Large intestine (tissue), 3 donors: ENCODE results near the gene TSSK6. TPM values are rescaled to one million over a fixed set of nuclear protein-coding genes. Genes with fewer than 3 reads are reported as not detected.

ENCODE experiments used
- DNase-seq, 2 donors: peaks; one replicate each; pipeline versions ENCODE4 v3.0.0 to v3.0.0-alpha.2; 2013
- H3K27ac ChIP-seq: one replicate; pipeline ENCODE4 v1.5.1; 2013; ENCODE audit warnings: low read length
- H3K27me3 ChIP-seq: 2 replicates; pipeline ENCODE4 v1.6.1; 2013; ENCODE audit warnings: low read length; ENCODE audit not compliant: control insufficient read depth, insufficient read depth
- H3K36me3 ChIP-seq: 2 replicates; pipeline ENCODE4 v1.6.1; 2013; ENCODE audit warnings: low read length; ENCODE audit not compliant: control insufficient read depth, insufficient read depth
- H3K4me1 ChIP-seq: one replicate; pipeline ENCODE4 v1.6.1; 2013; ENCODE audit warnings: low read length; ENCODE audit not compliant: control insufficient read depth, insufficient read depth
- H3K4me3 ChIP-seq: one replicate; pipeline ENCODE4 v1.5.1; 2013; ENCODE audit warnings: low read length
- H3K9me3 ChIP-seq: one replicate; pipeline ENCODE4 v1.6.1; 2013; ENCODE audit warnings: mild to moderate bottlenecking, low read depth, low read length, moderate library complexity; ENCODE audit not compliant: control insufficient read depth
- WGBS: methylation state at CpG from one replicate; pipeline ENCODE4 v1.1.5; 2013; ENCODE audit warnings: low lambda C conversion rate; ENCODE audit not compliant: insufficient coverage; 5-methylcytosine and 5-hydroxymethylcytosine counted together
- polyA plus RNA-seq: library from polyadenylated mRNA; unstranded; fragments of 120-200 nt; gene quantifications from one replicate; pipeline ENCODE4 v1.2.1, GENCODE V29; 2013

The TSSK6 gene
- polyA plus RNA-seq, 1 donor = 1.2 TPM

DNA sequence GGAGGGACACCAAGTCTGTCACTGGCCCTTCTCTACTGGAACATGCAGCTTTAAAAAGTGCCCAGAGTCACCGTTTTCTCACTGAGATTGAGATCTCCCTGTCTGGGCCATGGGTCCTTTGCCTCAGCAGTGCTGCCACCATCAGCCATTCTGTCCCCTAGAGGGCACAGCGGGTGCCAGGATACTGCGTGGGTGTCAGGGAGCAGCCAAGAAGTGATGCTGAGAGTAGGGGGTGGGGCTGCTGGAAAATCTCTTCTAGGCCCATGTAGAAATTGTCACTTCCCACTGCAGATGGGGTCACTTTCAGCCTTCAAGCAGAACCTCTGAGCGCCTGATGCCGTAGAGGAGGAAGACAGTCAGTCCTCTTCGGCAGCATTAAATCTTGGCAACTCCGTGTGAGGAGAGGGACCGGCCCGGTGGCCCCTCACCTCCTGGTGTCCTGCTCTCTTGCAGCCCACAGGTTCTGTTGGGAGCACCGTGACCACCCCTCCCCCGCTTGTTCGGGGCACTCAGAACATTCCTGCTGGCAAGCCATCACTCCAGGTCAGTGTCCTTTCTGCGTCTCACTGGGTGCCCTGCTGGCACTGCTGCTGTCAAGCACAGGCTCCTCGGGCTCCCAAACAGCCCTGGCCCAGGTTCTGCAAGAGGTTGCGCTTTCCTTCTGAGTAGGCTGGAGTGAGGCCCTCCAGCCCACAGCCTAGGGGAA is 21.4 kb downstream of the TSSK6 start:
- no peak overlapping the region for H3K27ac ChIP-seq

DNA sequence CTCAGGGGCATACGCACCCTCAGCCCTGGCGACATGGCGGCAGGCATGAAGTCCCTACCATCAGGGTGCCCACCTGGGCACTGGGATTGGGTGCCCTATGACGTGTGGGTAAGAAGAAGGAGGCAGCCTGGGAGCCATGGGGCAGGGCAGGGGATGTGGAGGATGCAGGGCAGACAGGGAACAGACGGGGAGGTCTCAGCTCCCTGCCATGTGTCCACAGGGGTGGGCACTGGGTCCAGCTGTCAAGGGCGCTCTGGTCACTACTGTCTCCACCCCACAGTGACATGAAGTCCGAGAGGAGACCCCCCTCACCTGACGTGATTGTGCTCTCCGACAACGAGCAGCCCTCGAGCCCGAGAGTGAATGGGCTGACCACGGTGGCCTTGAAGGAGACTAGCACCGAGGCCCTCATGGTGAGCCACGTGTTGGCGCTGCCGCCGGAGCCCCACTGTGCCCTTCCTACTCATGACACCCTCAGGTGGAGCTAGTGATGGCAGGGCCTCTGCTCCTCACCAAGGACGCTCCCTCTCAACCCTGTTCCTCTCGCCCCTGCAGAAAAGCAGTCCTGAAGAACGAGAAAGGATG is 23.2 kb downstream of the TSSK6 start:
- H3K4me3 ChIP-seq = no peak overlapping the region
- H3K27me3 ChIP-seq = no peaks in the 10 kb centered on the region
- DNase-seq = no peak
- WGBS = 100% methylated on average over 1 of the region's 21 CpGs
- H3K4me1 ChIP-seq = peaks cover 32% of the 10 kb centered on the region
- H3K9me3 ChIP-seq = no peaks in the 10 kb centered on the region
- H3K27ac ChIP-seq = no peak overlapping the region
- H3K36me3 ChIP-seq = peaks cover 50% of the 10 kb centered on the region

More for the DNA sequence above, 21.4 kb downstream of the TSSK6 start:
- no peaks in the 10 kb centered on the region for H3K9me3 ChIP-seq
- no peak for DNase-seq
- H3K4me3 ChIP-seq = no peak overlapping the region
- H3K27me3 ChIP-seq = no peaks in the 10 kb centered on the region
- peaks cover 68% of the 10 kb centered on the region for H3K36me3 ChIP-seq
- WGBS = no CpG with 5 or more reads among the region's 15 CpGs
- peaks cover 13% of the 10 kb centered on the region for H3K4me1 ChIP-seq

DNA sequence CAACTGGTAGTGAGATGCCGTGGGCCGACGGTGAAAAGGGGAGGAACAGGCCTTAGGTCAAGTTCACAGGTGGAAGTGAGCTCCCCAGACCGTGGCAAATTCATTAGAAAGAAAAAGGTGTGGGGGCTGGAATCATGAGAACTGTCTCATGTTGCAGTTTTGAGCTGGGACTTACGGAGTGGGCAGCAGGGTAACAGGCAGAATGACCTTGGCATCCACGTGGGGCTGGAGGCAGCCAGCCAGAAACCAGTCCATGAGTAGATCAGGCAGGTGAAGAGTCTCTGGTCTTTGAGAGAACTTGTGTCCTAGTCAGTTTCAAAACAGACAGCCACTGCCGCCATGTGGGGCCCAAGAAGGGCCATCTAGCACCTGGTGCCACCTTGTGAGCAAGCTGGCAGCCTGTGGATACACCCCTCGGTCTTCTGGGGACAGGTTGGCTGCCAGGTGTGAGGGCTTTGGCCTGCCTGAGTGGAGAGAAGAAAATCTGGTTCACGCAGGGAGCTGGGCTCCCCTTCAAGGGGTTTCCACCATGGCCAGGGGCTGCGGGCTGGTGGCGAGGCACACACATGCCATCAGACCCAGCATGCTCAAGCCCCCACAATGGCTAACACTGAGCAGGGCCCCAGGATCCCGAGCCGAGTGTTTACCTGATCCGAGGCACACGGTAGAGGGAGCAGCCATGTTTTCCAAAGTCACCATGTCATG is 23.9 kb downstream of the TSSK6 start:
- Histone ChIP-seq H3K9me3 (no peaks in the 10 kb centered on the region), H3K4me3 (no peak overlapping the region), H3K27me3 (no peaks in the 10 kb centered on the region), H3K27ac (no peak overlapping the region), H3K4me1 (peaks cover 38% of the 10 kb centered on the region), H3K36me3 (peaks cover 48% of the 10 kb centered on the region)
- DNase-seq = no peak
- 80% methylated on average over 2 of the region's 15 CpGs for WGBS

DNA sequence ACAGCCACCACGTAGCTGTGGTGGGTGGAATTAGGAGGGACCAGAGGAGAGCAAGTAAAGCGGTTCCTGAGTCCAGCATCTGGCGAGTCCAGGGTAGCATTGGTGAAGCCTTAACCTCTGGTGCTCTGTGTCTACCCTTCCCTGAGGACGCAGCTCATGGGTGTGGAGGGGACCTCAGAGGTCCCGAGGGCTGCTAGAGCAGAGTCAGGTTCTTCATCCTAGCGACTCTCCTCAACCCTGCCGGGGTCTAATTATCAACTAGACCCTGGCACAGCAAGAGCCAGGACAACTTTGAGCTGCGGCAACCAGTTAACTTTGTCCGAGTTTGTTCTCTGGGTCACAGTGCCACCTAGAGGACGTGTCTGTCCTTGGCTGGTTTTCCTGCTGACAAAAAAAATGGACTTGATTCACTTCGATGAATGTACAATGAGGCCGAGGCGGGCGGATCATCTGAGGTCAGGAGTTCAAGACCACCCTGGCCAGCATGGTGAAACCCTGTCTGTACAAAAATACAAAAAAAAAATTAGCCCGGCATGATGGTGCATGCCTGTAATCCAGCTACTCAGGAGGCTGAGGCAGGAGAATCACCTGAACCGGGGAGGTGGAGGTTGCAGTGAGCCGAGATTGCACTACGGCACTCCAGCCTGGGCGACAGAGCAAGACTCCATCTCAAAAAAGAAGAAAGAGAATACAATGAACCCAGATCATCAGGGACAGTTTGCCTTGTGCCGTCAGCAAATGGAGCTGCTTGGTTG is 25.0 kb downstream of the TSSK6 start:
- peak; percentile 64 to 70 for DNase-seq
- Histone ChIP-seq H3K36me3 (peaks cover 46% of the 10 kb centered on the region), H3K4me1 (peaks cover 40% of the 10 kb centered on the region), H3K27me3 (no peaks in the 10 kb centered on the region), H3K27ac (peak overlapping the region; percentile 70), H3K4me3 (no peak overlapping the region), H3K9me3 (no peaks in the 10 kb centered on the region)
- no CpG with 5 or more reads among the region's 20 CpGs for WGBS

DNA sequence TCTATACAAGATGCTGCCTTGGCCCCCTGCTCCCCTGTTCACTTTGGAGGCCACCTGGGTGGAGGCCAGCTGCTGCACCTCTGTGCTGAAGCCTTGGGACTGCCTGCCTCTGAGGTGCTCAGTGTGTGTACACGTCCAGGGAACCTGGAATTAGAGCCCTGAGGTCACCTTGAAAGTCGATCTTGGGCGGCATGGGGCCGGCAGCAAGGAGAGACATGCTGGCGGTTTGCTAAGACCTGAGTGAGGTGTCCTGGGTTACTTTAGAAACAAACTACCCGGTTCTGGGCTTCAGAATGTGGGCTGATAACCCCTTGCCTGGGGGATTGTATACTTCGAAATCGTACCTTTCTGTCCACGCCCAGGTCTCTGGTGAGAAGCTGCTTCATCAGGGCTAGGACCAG is 25.5 kb downstream of the TSSK6 start:
- Histone ChIP-seq H3K9me3 (no peaks in the 10 kb centered on the region), H3K27ac (peak overlapping the region; percentile 70), H3K4me1 (peaks cover 40% of the 10 kb centered on the region), H3K27me3 (no peaks in the 10 kb centered on the region), H3K36me3 (peaks cover 48% of the 10 kb centered on the region), H3K4me3 (no peak overlapping the region)
- DNase-seq = no peak
- WGBS = no CpG with 5 or more reads among the region's 9 CpGs

DNA sequence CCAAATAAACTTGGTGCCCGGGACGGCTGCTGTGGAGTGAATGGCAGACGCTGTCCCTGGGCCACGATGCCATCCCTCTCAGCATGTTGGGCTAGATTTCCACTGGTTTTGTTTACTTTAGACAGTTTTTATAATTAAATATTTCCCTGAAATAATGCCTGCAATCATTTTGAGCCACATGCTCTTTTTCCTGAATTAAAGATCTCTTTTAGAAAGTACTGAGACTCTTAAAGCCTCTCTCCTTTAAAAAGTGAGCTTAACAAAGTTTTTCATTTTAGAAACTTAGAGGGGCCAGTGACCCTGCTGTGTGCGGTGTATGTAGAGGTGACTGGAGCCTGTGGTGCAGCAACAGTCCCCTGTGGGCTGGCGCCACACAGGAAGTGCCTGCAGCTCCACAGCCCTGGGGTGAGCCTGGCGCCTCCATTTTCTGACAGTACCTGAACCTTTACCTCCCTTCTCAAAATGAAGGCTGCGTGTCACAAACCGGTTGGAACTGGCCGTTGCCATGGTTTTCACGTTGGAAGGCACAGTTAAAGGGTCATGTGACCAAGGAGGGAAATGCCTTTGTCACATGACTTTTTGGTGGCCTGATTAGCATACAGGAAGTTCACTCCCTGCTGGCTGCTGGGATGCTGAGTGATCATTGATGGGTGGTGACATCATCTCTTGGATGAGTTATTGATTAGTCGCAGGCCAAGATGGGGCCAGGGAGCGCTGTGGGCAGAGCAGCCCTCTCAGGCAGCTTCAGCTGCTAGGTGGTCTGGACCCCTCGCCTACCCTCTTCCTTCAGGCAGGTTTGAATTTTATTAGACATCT is 26.3 kb downstream of the TSSK6 start:
- H3K36me3 ChIP-seq = peaks cover 42% of the 10 kb centered on the region
- H3K27me3 ChIP-seq = no peaks in the 10 kb centered on the region
- H3K9me3 ChIP-seq = no peaks in the 10 kb centered on the region
- H3K4me1 ChIP-seq = peaks cover 40% of the 10 kb centered on the region
- no CpG with 5 or more reads among the region's 14 CpGs for WGBS
- H3K4me3 ChIP-seq = no peak overlapping the region
- peak overlapping the region; percentile 70 for H3K27ac ChIP-seq
- DNase-seq = peak; percentile 92 to 95

DNA sequence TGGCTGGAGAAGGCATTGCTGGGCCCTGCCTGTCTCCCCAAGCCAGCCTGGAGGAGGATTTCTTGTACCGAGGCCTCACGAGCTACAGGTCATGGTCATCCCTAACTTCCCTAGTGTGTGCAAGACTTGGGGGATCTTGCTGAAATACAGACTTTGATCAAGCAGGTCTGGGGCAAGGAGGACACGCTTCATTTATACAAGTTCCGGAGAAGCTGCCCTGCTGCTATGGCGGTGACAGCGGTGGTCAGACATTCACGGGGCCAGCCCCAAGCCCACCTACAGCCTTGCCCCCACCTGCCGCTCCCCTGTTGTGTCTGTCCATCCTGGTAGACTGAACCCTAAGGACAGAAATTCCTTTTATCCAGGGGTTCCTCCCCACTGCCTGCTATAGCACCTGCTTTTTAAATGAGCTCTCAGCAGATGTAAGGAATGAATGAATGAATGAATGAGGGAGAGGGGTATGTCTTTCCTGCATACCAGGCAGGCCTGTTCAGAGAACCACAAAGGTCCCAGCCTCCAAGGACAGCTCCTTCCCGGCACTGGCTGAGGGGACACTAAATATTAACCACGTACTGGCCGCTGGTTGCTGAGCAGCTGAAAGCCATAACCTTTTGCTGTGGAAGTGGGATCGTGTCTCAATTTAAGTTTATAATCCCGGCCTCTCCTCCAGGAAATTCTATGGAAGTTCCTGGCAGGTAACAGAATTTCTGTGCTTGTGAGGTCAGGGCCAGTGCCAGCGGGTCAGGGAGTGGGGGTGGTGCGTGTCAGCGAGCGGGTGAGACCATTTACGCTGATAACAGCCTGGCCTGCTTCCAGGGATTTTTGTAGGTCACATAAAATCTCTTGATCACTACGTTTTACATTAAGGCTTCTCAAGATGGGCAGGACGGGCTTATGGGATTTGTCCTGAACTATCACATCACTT is 27.1 kb downstream of the TSSK6 start:
- Histone ChIP-seq H3K4me1 (peaks cover 41% of the 10 kb centered on the region), H3K9me3 (no peaks in the 10 kb centered on the region), H3K27ac (peak overlapping the region; percentile 70), H3K36me3 (peaks cover 40% of the 10 kb centered on the region), H3K27me3 (no peaks in the 10 kb centered on the region), H3K4me3 (no peak overlapping the region)
- peak in 1 of 2 donors; percentile 55 for DNase-seq
- no CpG with 5 or more reads among the region's 20 CpGs for WGBS

DNA sequence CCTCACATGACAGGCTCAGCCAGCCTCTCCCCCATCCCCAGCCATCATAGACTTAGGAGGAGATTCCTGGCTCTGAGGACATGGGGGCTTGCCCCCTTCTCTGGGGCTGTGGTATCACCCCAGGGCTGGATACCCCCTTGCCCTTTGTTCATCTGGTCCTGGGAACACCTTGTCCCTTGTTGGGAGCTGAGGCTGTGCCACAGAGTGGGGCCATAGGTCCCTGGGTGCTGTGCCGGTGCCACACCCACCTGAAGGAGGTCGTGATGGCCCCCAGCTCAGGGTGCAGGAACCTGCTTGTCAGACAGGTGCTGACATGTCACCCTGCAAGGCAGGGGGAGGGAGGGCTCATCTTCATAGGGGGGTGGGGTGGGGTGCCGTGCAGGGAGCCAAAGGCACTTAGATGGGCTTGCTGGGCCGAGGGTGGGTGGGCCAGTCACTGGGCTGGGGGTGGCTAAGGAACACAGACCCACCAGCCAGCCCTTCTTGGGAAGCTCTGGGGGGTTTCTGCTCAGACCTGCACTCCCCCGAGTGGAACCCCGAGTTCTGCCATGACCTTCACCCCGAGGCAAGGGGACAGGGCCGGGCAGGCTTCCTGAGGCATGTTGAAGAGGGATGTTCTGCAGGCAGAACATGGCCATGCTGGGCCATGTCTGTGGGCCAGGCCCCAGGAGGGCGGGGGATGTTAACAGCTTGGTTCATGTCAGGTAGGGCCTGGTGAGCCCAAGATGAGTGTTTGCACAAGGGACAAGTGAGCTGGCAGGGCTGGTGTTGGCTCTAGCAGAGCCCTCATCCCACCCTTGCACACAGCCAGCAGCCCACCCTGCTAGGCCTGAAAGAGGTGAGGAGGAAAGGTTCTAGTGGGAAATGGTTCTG is 28.0 kb downstream of the TSSK6 start:
- WGBS = no CpG with 5 or more reads among the region's 9 CpGs
- Histone ChIP-seq H3K9me3 (no peaks in the 10 kb centered on the region), H3K27me3 (no peaks in the 10 kb centered on the region), H3K36me3 (peaks cover 34% of the 10 kb centered on the region), H3K4me3 (no peak overlapping the region), H3K27ac (no peak overlapping the region), H3K4me1 (peaks cover 50% of the 10 kb centered on the region)
- no peak for DNase-seq
